Endothelial cell of umbilical vein (primary cell): ENCODE measurements around the gene LGALS14. TPM values are rescaled to one million over a fixed set of nuclear protein-coding genes. Genes with fewer than 3 reads are reported as not detected.

Source experiments
- BruUV-seq: library from RNA; stranded (reverse); fragments of 400-500 nt; replicated peaks from 2 replicates; lab custom pipeline; 2021; lab: Mats Ljungman, UMichigan
- CTCF ChIA-PET: fragments of 300-600, 350-600 bp; sonication (Branson Sonifier 250); formaldehyde crosslinking; loops from one replicate; lab custom pipeline; 2021; ENCODE audit warnings: antibody characterized with exemption, inconsistent platforms; lab: Charles Lee
- POLR2A ChIA-PET: fragments of 300-600, 350-600 bp; sonication (Branson Sonifier 250); formaldehyde crosslinking; loops from one replicate; lab custom pipeline; 2021; ENCODE audit warnings: antibody characterized with exemption, inconsistent platforms; lab: Charles Lee
- DNase-seq: peaks from one replicate; pipeline ENCODE4 v3.0.0-alpha.2; 2011; ENCODE audit warnings: low read depth, low spot score
- FAIRE-seq: peaks from 2 replicates; lab custom pipeline; 2011; peaks lifted over from hg19 to GRCh38; lab: Jason Lieb, UNC
- H2AFZ ChIP-seq: 2 replicates; pipeline ENCODE4 v1.6.0; 2012; ENCODE audit warnings: low read depth, low read length, control low read depth, inconsistent platforms
- H3K27ac ChIP-seq: 2 replicates; pipeline ENCODE4 v1.5.1; 2011; ENCODE audit warnings: low read depth, mild to moderate bottlenecking, control low read depth, low read length, moderate library complexity; ENCODE audit not compliant: insufficient read depth
- H3K27me3 ChIP-seq, 2 experiments: 2 replicates each; pipeline versions ENCODE4 v1.6.0 to v1.6.1; 2011; ENCODE audit warnings: low read length in 2 of 2, mixed read lengths in 1 of 2; ENCODE audit not compliant: control insufficient read depth in 2 of 2, insufficient read depth in 2 of 2
- H3K36me3 ChIP-seq, 2 experiments: 2 replicates in 1 of 2; 3 replicates in 1 of 2; pipeline ENCODE4 v1.5.1; 2011; ENCODE audit warnings: low read length in 2 of 2, mild to moderate bottlenecking in 1 of 2, moderate library complexity in 1 of 2; ENCODE audit not compliant: control insufficient read depth in 2 of 2, insufficient read depth in 2 of 2; ENCODE audit errors: extremely low read depth in 1 of 2
- H3K4me1 ChIP-seq: 3 replicates; pipeline ENCODE4 v1.5.1; 2011; ENCODE audit warnings: mild to moderate bottlenecking, low read length; ENCODE audit not compliant: control insufficient read depth, insufficient read depth; ENCODE audit errors: extremely low read depth
- H3K4me2 ChIP-seq: 2 replicates; pipeline ENCODE4 v1.6.1; 2011; ENCODE audit warnings: low read length, control low read depth, mixed read lengths; ENCODE audit not compliant: insufficient read depth
- H3K4me3 ChIP-seq, 3 experiments: fragments of 200-600 bp in 1 of 3; sonication (generic), shearing (Covaris generic) in 1 of 3; replicated peaks in 1 of 3; 2 replicates each; pipeline ENCODE4 v1.5.1; 2011 to 2016; ENCODE audit warnings: control low read depth in 3 of 3, low read length in 3 of 3, mild to moderate bottlenecking in 2 of 3, inconsistent platforms in 1 of 3, low read depth in 1 of 3, moderate library complexity in 1 of 3; ENCODE audit not compliant: insufficient read depth in 1 of 3
- H3K79me2 ChIP-seq: 2 replicates; pipeline ENCODE4 v1.6.0; 2012; ENCODE audit warnings: low read length, inconsistent platforms; ENCODE audit not compliant: control insufficient read depth, insufficient read depth
- H3K9ac ChIP-seq: replicated peaks from 2 replicates; pipeline ENCODE3; 2011; ENCODE audit warnings: low read length, control low read depth; ENCODE audit not compliant: insufficient read depth; ENCODE audit errors: extremely low read depth
- H3K9me1 ChIP-seq: replicated peaks from 3 replicates; pipeline ENCODE4 v1.6.0; 2011; ENCODE audit warnings: mild to moderate bottlenecking, low read length; ENCODE audit not compliant: control insufficient read depth, insufficient read depth; ENCODE audit errors: extremely low read depth
- H3K9me3 ChIP-seq: replicated peaks from 2 replicates; pipeline ENCODE4 v1.5.1; 2012; ENCODE audit warnings: low read length, inconsistent platforms; ENCODE audit not compliant: control insufficient read depth, insufficient read depth
- H4K20me1 ChIP-seq: replicated peaks from 2 replicates; pipeline ENCODE3; 2011; ENCODE audit warnings: mild to moderate bottlenecking, low read length; ENCODE audit not compliant: control insufficient read depth, insufficient read depth; ENCODE audit errors: extremely low read depth
- EZH2 ChIP-seq: IDR thresholded peaks from 2 replicates; pipeline ENCODE4 v1.6.1; 2012; ENCODE audit warnings: borderline replicate concordance, low read depth, mild to moderate bottlenecking, moderate library complexity, low read length, inconsistent platforms; ENCODE audit not compliant: severe bottlenecking
- FOS ChIP-seq: IDR thresholded peaks from 2 replicates; pipeline ENCODE4 v1.6.1; 2011; ENCODE audit warnings: mild to moderate bottlenecking, low read length, moderate library complexity, borderline replicate concordance; ENCODE audit not compliant: insufficient read depth
- GATA2 ChIP-seq: IDR thresholded peaks from 2 replicates; pipeline ENCODE4 v1.7.0; 2011; ENCODE audit warnings: low read depth, mild to moderate bottlenecking, moderate library complexity, mixed read lengths, low read length; ENCODE audit not compliant: insufficient read length, insufficient read depth
- JUN ChIP-seq: IDR thresholded peaks from 2 replicates; pipeline ENCODE4 v1.6.1; 2011; ENCODE audit warnings: borderline replicate concordance, low read depth; ENCODE audit not compliant: insufficient read length, insufficient read depth
- MYC ChIP-seq: IDR thresholded peaks from one replicate; pipeline ENCODE4 v1.6.1; 2011; ENCODE audit warnings: mild to moderate bottlenecking, low read depth, low read length
- POLR2A ChIP-seq: IDR thresholded peaks from 2 replicates; pipeline ENCODE4 v1.6.1; 2012; ENCODE audit warnings: low read depth, mild to moderate bottlenecking, control low read depth, low read length
- POLR2AphosphoS5 ChIP-seq: IDR thresholded peaks from 2 replicates; pipeline ENCODE4 v1.6.1; 2012; ENCODE audit warnings: low read depth, mild to moderate bottlenecking, control low read depth, low read length, moderate library complexity; ENCODE audit not compliant: insufficient read depth
- dilution Hi-C: fragments of 300-500 bp; cut with MboI; formaldehyde crosslinking; loops from one replicate; pipeline ENCODE4 v1.15.0; 2019; ENCODE audit warnings: low sequenced_read_pairs; ENCODE audit not compliant: extremely low pct_ligation_motif_present
- intact Hi-C: fragments of 100-400 bp; cut with micrococcal nuclease; formaldehyde crosslinking; loops from one replicate; pipeline ENCODE4 v1.10.0; 2022
- polyA plus RNA-seq, 4 experiments: library from polyadenylated mRNA; depleted of rRNA in 3 of 4; stranded (reverse) in 3 of 4; unstranded in 1 of 4; fragments of >200 nt; gene quantifications; 2 replicates each; pipeline versions ENCODE4 v1.2.1 to v1.2.3, GENCODE V29; 2011 to 2012; ENCODE audit warnings: missing spikeins in 1 of 4
- total RNA-seq: library from RNA; stranded (reverse); gene quantifications from 2 replicates; pipeline ENCODE4 v1.2.3, GENCODE V29; 2021
- TF ChIP-seq, protein P1 (sequence below): IDR thresholded peaks from 2 replicates; pipeline ENCODE4 v1.6.1; 2011; ENCODE audit not compliant: insufficient read depth, insufficient read length
- TF ChIP-seq, protein P2 (sequence below), 2 donors: IDR thresholded peaks; 1 replicate in 1 of 2; 2 replicates in 1 of 2; pipeline ENCODE4 v1.5.1; 2011; ENCODE audit warnings: low read length in 2 of 2, mild to moderate bottlenecking in 2 of 2, moderate library complexity in 2 of 2, control low read depth in 1 of 2, inconsistent platforms in 1 of 2, low read depth in 1 of 2; ENCODE audit not compliant: insufficient read depth in 1 of 2; ENCODE audit errors: extremely low read depth in 1 of 2

Gene LGALS14
- total and polyA plus RNA-seq, 2 donors (not counting 3 experiments of a cell fraction or from before 2014, with no cell fraction given), result not detected

DNA sequence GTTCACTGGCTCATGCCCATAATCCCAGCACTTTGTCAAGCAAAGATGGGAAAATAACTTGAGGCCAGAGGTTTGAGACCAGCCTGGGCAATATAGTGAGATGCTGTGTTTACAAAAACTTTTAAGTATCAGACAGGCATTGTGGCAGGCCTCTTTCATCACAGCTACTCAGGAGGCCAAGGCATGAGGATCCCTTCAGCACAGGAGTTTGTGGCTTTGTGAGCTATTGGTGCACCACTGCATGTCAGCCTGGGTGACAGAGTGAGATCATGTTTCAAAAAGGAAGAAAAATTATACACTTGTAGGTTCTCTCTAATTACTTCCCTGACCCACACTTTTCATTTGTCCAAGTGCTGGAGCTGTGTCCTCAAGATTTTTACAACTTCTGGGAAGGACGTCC, 11.5 kb upstream of the LGALS14 start:
- no peaks in the 10 kb centered on the region for H3K9me1 ChIP-seq
- intact Hi-C loops (no loop called here), dilution Hi-C loops (no loop called here)
- DNase-seq, result no peak
- BruUV-seq, result no TSS peak
- FAIRE-seq, result no peak
- no peaks in the 10 kb centered on the region for H3K79me2 ChIP-seq
- H3K27me3 ChIP-seq, result peaks cover 0 to 3% of the 10 kb centered on the region in 2 experiments
- POLR2A ChIA-PET, result no interaction called here
- H3K4me3 ChIP-seq, result no peak overlapping the region
- H4K20me1 ChIP-seq, result no peaks in the 10 kb centered on the region
- H3K4me1 ChIP-seq, result no peaks in the 10 kb centered on the region
- no peak overlapping the region for H3K4me2 ChIP-seq
- TF ChIP-seq MYC, result no peak
- TF ChIP-seq POLR2A, result no peak
- no peak for TF ChIP-seq EZH2
- TF ChIP-seq JUN, result no peak
- no peak for TF ChIP-seq POLR2AphosphoS5
- TF ChIP-seq, protein P1, sequence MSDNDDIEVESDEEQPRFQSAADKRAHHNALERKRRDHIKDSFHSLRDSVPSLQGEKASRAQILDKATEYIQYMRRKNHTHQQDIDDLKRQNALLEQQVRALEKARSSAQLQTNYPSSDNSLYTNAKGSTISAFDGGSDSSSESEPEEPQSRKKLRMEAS, result no peak
- TF ChIP-seq GATA2, result no peak
- TF ChIP-seq FOS, result no peak
- TF ChIP-seq, protein P2, sequence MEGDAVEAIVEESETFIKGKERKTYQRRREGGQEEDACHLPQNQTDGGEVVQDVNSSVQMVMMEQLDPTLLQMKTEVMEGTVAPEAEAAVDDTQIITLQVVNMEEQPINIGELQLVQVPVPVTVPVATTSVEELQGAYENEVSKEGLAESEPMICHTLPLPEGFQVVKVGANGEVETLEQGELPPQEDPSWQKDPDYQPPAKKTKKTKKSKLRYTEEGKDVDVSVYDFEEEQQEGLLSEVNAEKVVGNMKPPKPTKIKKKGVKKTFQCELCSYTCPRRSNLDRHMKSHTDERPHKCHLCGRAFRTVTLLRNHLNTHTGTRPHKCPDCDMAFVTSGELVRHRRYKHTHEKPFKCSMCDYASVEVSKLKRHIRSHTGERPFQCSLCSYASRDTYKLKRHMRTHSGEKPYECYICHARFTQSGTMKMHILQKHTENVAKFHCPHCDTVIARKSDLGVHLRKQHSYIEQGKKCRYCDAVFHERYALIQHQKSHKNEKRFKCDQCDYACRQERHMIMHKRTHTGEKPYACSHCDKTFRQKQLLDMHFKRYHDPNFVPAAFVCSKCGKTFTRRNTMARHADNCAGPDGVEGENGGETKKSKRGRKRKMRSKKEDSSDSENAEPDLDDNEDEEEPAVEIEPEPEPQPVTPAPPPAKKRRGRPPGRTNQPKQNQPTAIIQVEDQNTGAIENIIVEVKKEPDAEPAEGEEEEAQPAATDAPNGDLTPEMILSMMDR (IDR thresholded peaks at IDR 0.05; ENCODE audit: extremely low read depth in 1 of 2, insufficient read depth in 1 of 2, low read depth in 1 of 2, low read length in 2 of 2), result no peak
- no peaks in the 10 kb centered on the region for H3K36me3 ChIP-seq
- CTCF ChIA-PET, result no interaction called here
- H3K9me3 ChIP-seq, result no peaks in the 10 kb centered on the region
- no peak overlapping the region for H3K9ac ChIP-seq
- H3K27ac ChIP-seq, result no peak overlapping the region
- no peak overlapping the region for H2AFZ ChIP-seq
